Measurements from ENCODE around the gene PDGFC.
A peak's percentile ranks its signal among the peaks of the same experiment; 100 is the strongest.

PDGFC gene, protein sequence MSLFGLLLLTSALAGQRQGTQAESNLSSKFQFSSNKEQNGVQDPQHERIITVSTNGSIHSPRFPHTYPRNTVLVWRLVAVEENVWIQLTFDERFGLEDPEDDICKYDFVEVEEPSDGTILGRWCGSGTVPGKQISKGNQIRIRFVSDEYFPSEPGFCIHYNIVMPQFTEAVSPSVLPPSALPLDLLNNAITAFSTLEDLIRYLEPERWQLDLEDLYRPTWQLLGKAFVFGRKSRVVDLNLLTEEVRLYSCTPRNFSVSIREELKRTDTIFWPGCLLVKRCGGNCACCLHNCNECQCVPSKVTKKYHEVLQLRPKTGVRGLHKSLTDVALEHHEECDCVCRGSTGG

GRCh38 chr4:156971676-156972378, at the start of gene PDGFC:
Gene PDGFC, minus strand, starts transcription at chr4:156971799. Its CDS starts 896 bp downstream, at chr4:156970903.
- Histone ChIP-seq H3K27me3 (ENCODE audit: control insufficient read depth, insufficient read depth, low read length) (peaks cover 33% of the 10 kb centered on the region), H3K9ac (ENCODE audit: low read length) (peak within 1 kb of the TSS; percentile 16), H3K4me1 (ENCODE audit: control insufficient read depth, low read depth, low read length) (peaks cover 16% of the 10 kb centered on the region), H3K27ac (ENCODE audit: low read length) (no peak within 1 kb of the TSS), H3K9me3 (ENCODE audit: control insufficient read depth, low read depth, low read length) (no peaks in the 10 kb centered on the region), H3K36me3 (ENCODE audit: control insufficient read depth, low read depth, low read length) (no peaks in the 10 kb centered on the region), H3K4me3 (ENCODE audit: low read length) (peak within 1 kb of the TSS; percentile 82)

GRCh38 chr4:157020882-157021281, 49.3 kb upstream of the PDGFC start:
- H3K36me3 ChIP-seq (ENCODE audit: control insufficient read depth, low read depth, low read length), result no peaks in the 10 kb centered on the region
- H3K9me3 ChIP-seq (ENCODE audit: control insufficient read depth, low read depth, low read length), result no peaks in the 10 kb centered on the region
- H3K4me3 ChIP-seq (ENCODE audit: low read length), result no peak overlapping the region
- H3K27me3 ChIP-seq (ENCODE audit: control insufficient read depth, insufficient read depth, low read length), result no peaks in the 10 kb centered on the region
- H3K27ac ChIP-seq (ENCODE audit: low read length), result no peak overlapping the region
- H3K9ac ChIP-seq (ENCODE audit: low read length), result no peak overlapping the region
- no peaks in the 10 kb centered on the region for H3K4me1 ChIP-seq (ENCODE audit: control insufficient read depth, low read depth, low read length)

- Histone ChIP-seq H3K9me3 (ENCODE audit: control insufficient read depth, low read depth, low read length) (no peaks in the 10 kb centered on the region), H3K27me3 (ENCODE audit: control insufficient read depth, insufficient read depth, low read length) (no peaks in the 10 kb centered on the region), H3K9ac (ENCODE audit: low read length) (no peak overlapping the region), H3K36me3 (ENCODE audit: control insufficient read depth, low read depth, low read length) (no peaks in the 10 kb centered on the region), H3K4me1 (ENCODE audit: control insufficient read depth, low read depth, low read length) (peaks cover 6% of the 10 kb centered on the region), H3K4me3 (ENCODE audit: low read length) (no peak overlapping the region), H3K27ac (ENCODE audit: low read length) (no peak overlapping the region)
Observed at GRCh38 chr4:157018920-157019490, 47.4 kb upstream of the PDGFC start.

DNA sequence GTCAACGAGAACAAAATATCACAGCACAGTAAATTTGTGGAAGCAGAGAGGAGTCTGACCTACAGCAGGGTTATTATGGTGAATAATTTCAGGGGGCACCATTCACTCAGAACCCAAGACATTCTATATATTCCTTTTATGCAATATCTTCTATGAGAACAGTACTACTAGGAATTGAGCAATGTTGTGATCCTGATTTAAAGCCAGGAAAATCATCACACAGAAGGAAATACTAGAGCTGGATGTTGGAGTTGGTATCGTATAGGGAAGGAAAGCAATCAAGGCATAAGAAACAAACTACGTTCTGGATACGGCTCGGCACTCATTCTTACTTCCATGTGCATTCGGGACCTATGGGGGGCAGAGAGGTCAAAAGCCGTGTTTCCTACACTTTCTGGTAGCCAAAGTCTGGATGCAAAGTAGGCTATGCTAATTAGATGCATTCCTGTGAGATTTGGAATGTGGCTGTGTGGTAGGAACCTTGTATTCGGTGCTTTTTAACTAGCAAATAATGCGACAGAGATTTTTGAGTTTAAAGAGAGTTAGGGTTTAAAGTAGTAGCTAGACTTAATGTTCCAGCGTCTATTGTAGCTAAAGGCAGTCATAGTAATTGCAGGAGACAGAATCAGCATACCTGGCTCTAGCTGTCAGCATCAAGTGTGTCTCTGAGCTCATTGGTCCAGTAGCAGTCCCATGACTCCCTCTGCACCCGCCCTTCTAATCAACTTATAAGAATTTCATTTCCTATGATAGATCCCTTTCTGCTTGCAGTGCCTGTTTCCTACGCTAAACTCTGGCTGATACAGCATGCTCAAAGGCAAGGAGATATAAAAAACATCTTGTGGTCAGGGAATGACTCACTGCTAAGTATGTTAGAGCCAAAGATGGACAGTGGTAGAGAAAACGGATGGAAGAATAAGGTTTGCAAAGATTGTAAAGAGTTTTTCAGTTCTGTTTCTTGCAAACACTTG, 43.3 kb upstream of the PDGFC start:
- Histone ChIP-seq H3K27me3 (ENCODE audit: control insufficient read depth, insufficient read depth, low read length) (no peaks in the 10 kb centered on the region), H3K9ac (ENCODE audit: low read length) (no peak overlapping the region), H3K4me3 (ENCODE audit: low read length) (no peak overlapping the region), H3K36me3 (ENCODE audit: control insufficient read depth, low read depth, low read length) (no peaks in the 10 kb centered on the region), H3K27ac (ENCODE audit: low read length) (no peak overlapping the region), H3K9me3 (ENCODE audit: control insufficient read depth, low read depth, low read length) (no peaks in the 10 kb centered on the region), H3K4me1 (ENCODE audit: control insufficient read depth, low read depth, low read length) (peaks cover 6% of the 10 kb centered on the region)

DNA sequence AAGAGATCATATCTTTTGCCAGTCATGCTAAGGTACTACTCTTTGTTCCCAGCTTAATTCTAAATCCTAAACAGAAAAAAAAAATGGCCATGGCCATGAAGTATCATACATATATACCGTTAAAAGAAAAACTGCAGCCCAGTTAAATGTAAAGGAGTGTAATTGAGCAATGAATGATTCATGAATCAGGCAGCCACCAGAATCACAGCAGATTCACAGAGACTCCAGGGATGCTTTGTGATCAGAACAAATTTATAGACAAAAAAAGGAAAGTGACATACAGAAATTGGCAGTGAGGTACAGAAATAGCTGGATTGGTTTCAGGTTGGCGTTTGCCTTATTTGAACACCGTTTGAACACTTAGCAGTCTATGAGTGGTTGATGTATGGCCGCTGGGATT, 42.1 kb upstream of the PDGFC start:
- H3K9me3 ChIP-seq (ENCODE audit: control insufficient read depth, low read depth, low read length), result no peaks in the 10 kb centered on the region
- peaks cover 6% of the 10 kb centered on the region for H3K4me1 ChIP-seq (ENCODE audit: control insufficient read depth, low read depth, low read length)
- no peaks in the 10 kb centered on the region for H3K36me3 ChIP-seq (ENCODE audit: control insufficient read depth, low read depth, low read length)
- H3K9ac ChIP-seq (ENCODE audit: low read length), result no peak overlapping the region
- H3K27me3 ChIP-seq (ENCODE audit: control insufficient read depth, insufficient read depth, low read length), result no peaks in the 10 kb centered on the region
- H3K27ac ChIP-seq (ENCODE audit: low read length), result no peak overlapping the region
- H3K4me3 ChIP-seq (ENCODE audit: low read length), result no peak overlapping the region

DNA sequence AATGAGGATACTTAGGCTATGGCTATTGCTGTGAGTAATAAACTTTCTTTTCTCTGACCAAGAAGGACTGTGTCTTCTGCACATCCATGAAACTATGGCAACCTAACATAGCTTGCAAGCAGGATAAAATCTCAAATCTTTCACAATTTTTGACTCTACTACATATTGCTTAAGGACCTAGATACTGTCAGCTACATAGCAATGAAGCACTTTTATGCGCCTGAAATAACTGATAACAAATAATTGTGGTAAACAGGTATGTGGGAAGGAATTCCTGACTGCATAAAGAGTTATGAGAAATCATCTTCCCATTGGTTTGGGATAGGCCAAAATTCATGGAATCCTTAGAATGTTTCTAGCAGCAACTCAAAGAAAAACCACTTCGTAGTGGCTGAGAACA, 41.2 kb upstream of the PDGFC start:
- no peaks in the 10 kb centered on the region for H3K9me3 ChIP-seq (ENCODE audit: control insufficient read depth, low read depth, low read length)
- no peaks in the 10 kb centered on the region for H3K27me3 ChIP-seq (ENCODE audit: control insufficient read depth, insufficient read depth, low read length)
- H3K4me3 ChIP-seq (ENCODE audit: low read length), result no peak overlapping the region
- peaks cover 6% of the 10 kb centered on the region for H3K4me1 ChIP-seq (ENCODE audit: control insufficient read depth, low read depth, low read length)
- no peak overlapping the region for H3K9ac ChIP-seq (ENCODE audit: low read length)
- H3K36me3 ChIP-seq (ENCODE audit: control insufficient read depth, low read depth, low read length), result no peaks in the 10 kb centered on the region
- no peak overlapping the region for H3K27ac ChIP-seq (ENCODE audit: low read length)

GRCh38 chr4:157012296-157012695, 40.7 kb upstream of the PDGFC start:
- H3K4me3 ChIP-seq (ENCODE audit: low read length), result no peak overlapping the region
- no peak overlapping the region for H3K27ac ChIP-seq (ENCODE audit: low read length)
- no peaks in the 10 kb centered on the region for H3K27me3 ChIP-seq (ENCODE audit: control insufficient read depth, insufficient read depth, low read length)
- peaks cover 6% of the 10 kb centered on the region for H3K4me1 ChIP-seq (ENCODE audit: control insufficient read depth, low read depth, low read length)
- no peak overlapping the region for H3K9ac ChIP-seq (ENCODE audit: low read length)
- H3K36me3 ChIP-seq (ENCODE audit: control insufficient read depth, low read depth, low read length), result no peaks in the 10 kb centered on the region
- no peaks in the 10 kb centered on the region for H3K9me3 ChIP-seq (ENCODE audit: control insufficient read depth, low read depth, low read length)

GRCh38 chr4:157010630-157011029, 39.0 kb upstream of the PDGFC start:
- Histone ChIP-seq H3K9me3 (ENCODE audit: control insufficient read depth, low read depth, low read length) (no peaks in the 10 kb centered on the region), H3K4me1 (ENCODE audit: control insufficient read depth, low read depth, low read length) (peaks cover 6% of the 10 kb centered on the region), H3K27ac (ENCODE audit: low read length) (no peak overlapping the region), H3K27me3 (ENCODE audit: control insufficient read depth, insufficient read depth, low read length) (no peaks in the 10 kb centered on the region), H3K4me3 (ENCODE audit: low read length) (no peak overlapping the region), H3K36me3 (ENCODE audit: control insufficient read depth, low read depth, low read length) (no peaks in the 10 kb centered on the region), H3K9ac (ENCODE audit: low read length) (no peak overlapping the region)

- Histone ChIP-seq H3K27me3 (ENCODE audit: control insufficient read depth, insufficient read depth, low read length) (no peaks in the 10 kb centered on the region), H3K36me3 (ENCODE audit: control insufficient read depth, low read depth, low read length) (no peaks in the 10 kb centered on the region), H3K9ac (ENCODE audit: low read length) (no peak overlapping the region), H3K9me3 (ENCODE audit: control insufficient read depth, low read depth, low read length) (no peaks in the 10 kb centered on the region), H3K27ac (ENCODE audit: low read length) (no peak overlapping the region), H3K4me1 (ENCODE audit: control insufficient read depth, low read depth, low read length) (no peaks in the 10 kb centered on the region), H3K4me3 (ENCODE audit: low read length) (no peak overlapping the region)
Observed at GRCh38 chr4:157005831-157006230, 34.2 kb upstream of the PDGFC start.

- no peaks in the 10 kb centered on the region for H3K27me3 ChIP-seq (ENCODE audit: control insufficient read depth, insufficient read depth, low read length)
- no peaks in the 10 kb centered on the region for H3K4me1 ChIP-seq (ENCODE audit: control insufficient read depth, low read depth, low read length)
- no peak overlapping the region for H3K27ac ChIP-seq (ENCODE audit: low read length)
- H3K9ac ChIP-seq (ENCODE audit: low read length), result no peak overlapping the region
- no peak overlapping the region for H3K4me3 ChIP-seq (ENCODE audit: low read length)
- H3K9me3 ChIP-seq (ENCODE audit: control insufficient read depth, low read depth, low read length), result no peaks in the 10 kb centered on the region
- no peaks in the 10 kb centered on the region for H3K36me3 ChIP-seq (ENCODE audit: control insufficient read depth, low read depth, low read length)
Observed at GRCh38 chr4:157005193-157005592, 33.6 kb upstream of the PDGFC start.
